ENCODE data around the gene PITPNM3. TPM values are rescaled to one million over a fixed set of nuclear protein-coding genes. Genes with fewer than 3 reads are reported as not detected.
"Not testable (repeated sequence)": the region's sequence is repeated elsewhere in the genome, so short reads cannot be mapped to it uniquely, and the experiment has no call there.

Gene PITPNM3
- total RNA-seq, 3 donors from 2014 or later: 12.2 to 15.9 (median 15.6) TPM

GRCh38 chr17:6574687-6575595 lies 18.6 kb upstream of the PITPNM3 start:
- peak in 2 of 3 donors; percentile 32 to 33 for DNase-seq
- no peaks in the 10 kb centered on the region for H3K4me1 ChIP-seq (ENCODE audit: low read depth)
- ATAC-seq: peak; percentile 42
- TF ChIP-seq CTCF (IDR thresholded peaks at IDR 0.05): no peak
- no peak overlapping the region for H3K4me3 ChIP-seq
- H3K9me3 ChIP-seq: no peaks in the 10 kb centered on the region
- H3K36me3 ChIP-seq (ENCODE audit: low read depth): no peaks in the 10 kb centered on the region
- intact Hi-C loops (cut with DNase I, micrococcal nuclease): no loop called here

- DNase-seq (no peak), ATAC-seq (no peak)
- intact Hi-C loops (cut with DNase I, micrococcal nuclease): no loop called here
- no peak for TF ChIP-seq CTCF (IDR thresholded peaks at IDR 0.05)
- no peaks in the 10 kb centered on the region for H3K36me3 ChIP-seq (ENCODE audit: low read depth)
- H3K4me1 ChIP-seq (ENCODE audit: low read depth): no peaks in the 10 kb centered on the region
- no peaks in the 10 kb centered on the region for H3K9me3 ChIP-seq
- no peak overlapping the region for H3K4me3 ChIP-seq
Measured at GRCh38 chr17:6573982-6574686, 17.8 kb upstream of the PITPNM3 start.

GRCh38 chr17:6573495-6573894 lies 17.1 kb upstream of the PITPNM3 start:
- H3K4me3 ChIP-seq; H3K9me3 ChIP-seq; DNase-seq; intact Hi-C loops (cut with DNase I, micrococcal nuclease); H3K36me3 ChIP-seq (ENCODE audit: low read depth); ATAC-seq; H3K4me1 ChIP-seq (ENCODE audit: low read depth): not testable (repeated sequence)

- no peak for ATAC-seq
- no peaks in the 10 kb centered on the region for H3K36me3 ChIP-seq (ENCODE audit: low read depth)
- no peak overlapping the region for H3K4me3 ChIP-seq
- H3K4me1 ChIP-seq (ENCODE audit: low read depth): no peaks in the 10 kb centered on the region
- no peaks in the 10 kb centered on the region for H3K9me3 ChIP-seq
- TF ChIP-seq CTCF (IDR thresholded peaks at IDR 0.05): no peak
- no peak for DNase-seq
- intact Hi-C loops (cut with DNase I, micrococcal nuclease): no loop called here
Measured at GRCh38 chr17:6572972-6573370, 16.6 kb upstream of the PITPNM3 start.

- Histone ChIP-seq H3K9me3 (no peaks in the 10 kb centered on the region), H3K36me3 (ENCODE audit: low read depth) (no peaks in the 10 kb centered on the region), H3K4me3 (no peak overlapping the region), H3K4me1 (ENCODE audit: low read depth) (no peaks in the 10 kb centered on the region)
- no peak for TF ChIP-seq CTCF (IDR thresholded peaks at IDR 0.05)
- DNase-seq (no peak), ATAC-seq (no peak)
- intact Hi-C loops (cut with DNase I, micrococcal nuclease): no loop called here
Measured at GRCh38 chr17:6571452-6571781, 15.1 kb upstream of the PITPNM3 start.
